ENCODE data around the gene COL16A1. TPM values are rescaled to one million over a fixed set of nuclear protein-coding genes. Genes with fewer than 3 reads are reported as not detected.

The COL16A1 gene
- total RNA-seq, 1 donor from 2014 or later: 121 TPM

- TF ChIP-seq CTCF (IDR thresholded peaks at IDR 0.05; ENCODE audit: insufficient read depth, low read length, severe bottlenecking): no peak
- DNase-seq (ENCODE audit: low read depth) (no peak), FAIRE-seq (no peak)
- Histone ChIP-seq H3K27me3 (ENCODE audit: control insufficient read depth, insufficient read depth, low read length) (no peaks in the 10 kb centered on the region), H3K36me3 (ENCODE audit: control insufficient read depth, insufficient read depth, low read length) (peaks cover 12% of the 10 kb centered on the region), H3K4me3 (ENCODE audit: low read depth, low read length) (peak overlapping the region; percentile 1)
Measured at GRCh38 chr1:31670593-31670964, 33.2 kb downstream of the COL16A1 start.

- DNase-seq (ENCODE audit: low read depth): peak; percentile 83
- peaks cover 16% of the 10 kb centered on the region for H3K36me3 ChIP-seq (ENCODE audit: control insufficient read depth, insufficient read depth, low read length)
Measured at GRCh38 chr1:31669786-31670592, 33.8 kb downstream of the COL16A1 start.

GRCh38 chr1:31669433-31669785 lies 34.4 kb downstream of the COL16A1 start:
- no peak overlapping the region for H3K4me3 ChIP-seq (ENCODE audit: low read depth, low read length)
- H3K36me3 ChIP-seq (ENCODE audit: control insufficient read depth, insufficient read depth, low read length): peaks cover 17% of the 10 kb centered on the region
- TF ChIP-seq CTCF (IDR thresholded peaks at IDR 0.05; ENCODE audit: insufficient read depth, low read length, severe bottlenecking): no peak
- FAIRE-seq (no peak), DNase-seq (ENCODE audit: low read depth) (no peak)
- no peaks in the 10 kb centered on the region for H3K27me3 ChIP-seq (ENCODE audit: control insufficient read depth, insufficient read depth, low read length)

More at GRCh38 chr1:31669786-31670592, 33.8 kb downstream of the COL16A1 start:
- FAIRE-seq: peak; percentile 80
- Histone ChIP-seq H3K4me3 (ENCODE audit: low read depth, low read length) (peak overlapping the region; percentile 1), H3K27me3 (ENCODE audit: control insufficient read depth, insufficient read depth, low read length) (no peaks in the 10 kb centered on the region)
- TF ChIP-seq CTCF (IDR thresholded peaks at IDR 0.05; ENCODE audit: insufficient read depth, low read length, severe bottlenecking): peak; percentile 30

GRCh38 chr1:31668303-31668883 lies 35.4 kb downstream of the COL16A1 start:
- no peaks in the 10 kb centered on the region for H3K27me3 ChIP-seq (ENCODE audit: control insufficient read depth, insufficient read depth, low read length)
- DNase-seq (ENCODE audit: low read depth): no peak
- no peak for TF ChIP-seq CTCF (IDR thresholded peaks at IDR 0.05; ENCODE audit: insufficient read depth, low read length, severe bottlenecking)
- no peak for FAIRE-seq
- H3K4me3 ChIP-seq (ENCODE audit: low read depth, low read length): no peak overlapping the region
- H3K36me3 ChIP-seq (ENCODE audit: control insufficient read depth, insufficient read depth, low read length): peaks cover 15% of the 10 kb centered on the region

GRCh38 chr1:31667065-31667785 lies 36.6 kb downstream of the COL16A1 start:
- H3K36me3 ChIP-seq (ENCODE audit: control insufficient read depth, insufficient read depth, low read length): peaks cover 15% of the 10 kb centered on the region
- TF ChIP-seq CTCF (IDR thresholded peaks at IDR 0.05; ENCODE audit: insufficient read depth, low read length, severe bottlenecking): no peak
- H3K4me3 ChIP-seq (ENCODE audit: low read depth, low read length): no peak overlapping the region
- no peaks in the 10 kb centered on the region for H3K27me3 ChIP-seq (ENCODE audit: control insufficient read depth, insufficient read depth, low read length)
- DNase-seq (ENCODE audit: low read depth): no peak
- no peak for FAIRE-seq
